ENCODE measurements around the gene ITGB3BP. TPM values are rescaled to one million over a fixed set of nuclear protein-coding genes. Genes with fewer than 3 reads are reported as not detected.
"Not testable (repeated sequence)": the region's sequence is repeated elsewhere in the genome, so short reads cannot be mapped to it uniquely, and the experiment has no call there.

ITGB3BP gene
- total RNA-seq, result 10 to 100 TPM; 58.7 to 70.3 TPM

GRCh38 chr1:63522891-63523728, at the start of gene ITGB3BP, which contains the start of gene EFCAB7:
ITGB3BP (minus strand) TSS chr1:63523225; CDS start chr1:63523133, 92 bp downstream.
EFCAB7 (plus strand) TSS chr1:63523525; CDS start chr1:63525573, 2,048 bp downstream.
- peak within 1 kb of the TSS; percentile 87 for H3K4me3 Mint-ChIP-seq
- peaks cover 1% of the 10 kb centered on the region for H3K36me3 Mint-ChIP-seq (ENCODE audit: low read depth)
- POLR2A ChIA-PET, result interaction anchor here (0.6 kb wide), 1 partner anchor 122 kb away, joined by 5 read pairs; no protein-coding TSS in a partner anchor
- no peaks in the 10 kb centered on the region for H3K27me3 Mint-ChIP-seq
- CTCF ChIA-PET, result interaction anchor here (1.0 kb wide), 1 partner anchor 147 kb away, joined by 3 read pairs; no protein-coding TSS in a partner anchor
- DNase-seq, result peak; percentile 86
- peaks cover 36% of the 10 kb centered on the region for H3K4me1 Mint-ChIP-seq
- peak within 1 kb of the TSS; percentile 95 for H3K27ac Mint-ChIP-seq
- H3K9me3 Mint-ChIP-seq, result no peaks in the 10 kb centered on the region

DNA sequence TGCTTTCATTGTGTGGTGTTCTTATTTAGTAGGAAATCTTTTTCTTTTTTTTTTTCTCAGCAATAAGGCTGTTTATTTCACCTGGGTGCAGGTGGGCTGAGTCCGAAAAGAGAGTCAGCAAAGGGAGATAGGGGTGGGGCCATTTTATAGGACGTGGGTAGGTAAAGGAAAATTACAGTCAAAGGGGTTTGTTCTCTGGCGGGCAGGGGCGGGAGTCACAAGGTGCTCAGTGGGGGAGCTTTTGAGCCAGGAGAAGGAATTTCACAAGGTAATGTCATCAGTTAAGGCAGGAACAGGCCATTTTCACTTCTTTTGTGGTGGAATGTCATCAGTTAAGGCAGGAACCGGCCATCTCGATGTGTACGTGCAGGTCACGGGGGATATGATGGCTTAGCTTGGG, 49.7 kb upstream of the ITGB3BP start:
- DNase-seq; H3K4me1 Mint-ChIP-seq; H3K4me3 Mint-ChIP-seq; CTCF ChIA-PET; H3K36me3 Mint-ChIP-seq (ENCODE audit: low read depth); H3K27ac Mint-ChIP-seq; H3K9me3 Mint-ChIP-seq; POLR2A ChIA-PET; H3K27me3 Mint-ChIP-seq: not testable (repeated sequence)

DNA sequence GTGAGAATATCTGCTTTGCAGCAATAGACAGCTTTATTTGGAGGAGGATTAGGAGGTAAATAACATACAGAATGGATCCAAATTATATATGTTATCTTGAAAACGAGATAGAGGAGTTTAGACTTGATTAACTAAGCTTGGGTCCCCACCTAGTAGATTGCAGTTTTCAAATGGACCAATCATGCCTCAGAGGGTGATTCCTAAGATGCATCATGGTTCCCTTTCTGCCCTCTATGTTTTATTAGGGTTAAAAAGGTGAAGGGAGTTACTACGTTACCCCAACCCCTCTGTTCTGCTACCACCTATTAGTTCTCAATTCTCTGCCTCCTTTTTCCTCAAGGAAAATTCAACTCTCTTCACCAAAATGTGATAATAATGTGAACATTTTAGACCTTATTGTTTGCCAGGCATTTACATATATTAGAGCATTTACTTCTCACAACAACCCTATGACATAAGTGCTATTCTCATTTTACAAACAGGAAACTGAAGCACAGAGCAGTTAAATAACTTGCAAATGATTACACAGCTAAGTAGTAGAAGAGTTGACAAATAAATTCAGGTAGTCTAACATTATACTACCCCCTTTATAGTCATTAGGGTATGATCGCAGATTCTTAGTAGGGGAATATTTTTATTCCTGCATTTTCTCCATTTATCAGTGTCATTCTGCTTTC, 46.8 kb upstream of the ITGB3BP start:
- DNase-seq, result no peak
- H3K4me3 Mint-ChIP-seq, result no peak overlapping the region
- H3K4me1 Mint-ChIP-seq, result no peaks in the 10 kb centered on the region
- H3K27me3 Mint-ChIP-seq, result no peaks in the 10 kb centered on the region
- H3K27ac Mint-ChIP-seq, result no peak overlapping the region
- CTCF ChIA-PET, result interaction anchor here (0.9 kb wide), 1 partner anchor 567 kb away, joined by 3 read pairs; no protein-coding TSS in a partner anchor
- H3K9me3 Mint-ChIP-seq, result no peaks in the 10 kb centered on the region
- POLR2A ChIA-PET, result no interaction called here
- peaks cover 4% of the 10 kb centered on the region for H3K36me3 Mint-ChIP-seq (ENCODE audit: low read depth)

GRCh38 chr1:63569068-63569467, 46.0 kb upstream of the ITGB3BP start:
- Mint-ChIP-seq H3K9me3 (no peaks in the 10 kb centered on the region), H3K27me3 (no peaks in the 10 kb centered on the region), H3K4me1 (no peaks in the 10 kb centered on the region), H3K27ac (no peak overlapping the region), H3K4me3 (no peak overlapping the region), H3K36me3 (ENCODE audit: low read depth) (peaks cover 4% of the 10 kb centered on the region)
- POLR2A ChIA-PET, result no interaction called here
- CTCF ChIA-PET, result no interaction called here
- DNase-seq, result no peak

DNA sequence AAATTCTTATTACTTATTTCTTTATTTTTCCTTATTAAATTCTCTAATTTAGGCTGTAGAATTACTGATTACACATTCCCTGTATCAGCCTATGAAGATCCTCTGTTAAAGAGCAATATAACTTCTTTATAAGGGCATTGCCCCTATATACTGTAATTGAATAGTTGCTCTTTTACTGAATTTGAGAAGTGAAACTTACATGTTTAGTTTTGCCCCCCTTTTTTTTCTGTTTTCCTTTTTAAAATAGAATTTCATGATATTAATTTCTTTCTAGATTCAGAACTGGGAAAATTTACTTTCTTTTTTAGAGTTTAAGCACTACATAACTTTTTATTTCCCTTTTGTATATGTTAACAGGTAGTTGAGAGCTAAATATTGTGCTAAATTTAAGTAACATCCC, 40.7 kb upstream of the ITGB3BP start:
- no peak for DNase-seq
- Mint-ChIP-seq H3K36me3 (ENCODE audit: low read depth) (peaks cover 8% of the 10 kb centered on the region), H3K27ac (no peak overlapping the region), H3K4me3 (no peak overlapping the region), H3K9me3 (no peaks in the 10 kb centered on the region), H3K4me1 (no peaks in the 10 kb centered on the region), H3K27me3 (no peaks in the 10 kb centered on the region)
- CTCF ChIA-PET, result no interaction called here
- POLR2A ChIA-PET, result no interaction called here

GRCh38 chr1:63559357-63559756, 36.3 kb upstream of the ITGB3BP start:
- peaks cover 3% of the 10 kb centered on the region for H3K36me3 Mint-ChIP-seq (ENCODE audit: low read depth)
- no peak overlapping the region for H3K27ac Mint-ChIP-seq
- H3K4me3 Mint-ChIP-seq, result no peak overlapping the region
- H3K9me3 Mint-ChIP-seq, result no peaks in the 10 kb centered on the region
- DNase-seq, result no peak
- POLR2A ChIA-PET, result interaction anchor here (0.6 kb wide), 1 partner anchor 31 kb away, joined by 9 read pairs; no protein-coding TSS in a partner anchor
- CTCF ChIA-PET, result no interaction called here
- peaks cover 2% of the 10 kb centered on the region for H3K4me1 Mint-ChIP-seq
- H3K27me3 Mint-ChIP-seq, result no peaks in the 10 kb centered on the region

- CTCF ChIA-PET, result interaction anchor here (0.7 to 1.2 kb wide), 3 partner anchors 27 to 189 kb away, joined by 3 to 8 read pairs (median 3); no protein-coding TSS in a partner anchor
- DNase-seq, result peak; percentile 35
- Mint-ChIP-seq H3K27me3 (no peaks in the 10 kb centered on the region), H3K4me3 (no peak overlapping the region), H3K27ac (no peak overlapping the region), H3K36me3 (ENCODE audit: low read depth) (peaks cover 2% of the 10 kb centered on the region), H3K4me1 (peaks cover 2% of the 10 kb centered on the region), H3K9me3 (no peaks in the 10 kb centered on the region)
- POLR2A ChIA-PET, result no interaction called here
Observed at GRCh38 chr1:63557365-63557987, 34.5 kb upstream of the ITGB3BP start.

GRCh38 chr1:63555480-63555879, 32.5 kb upstream of the ITGB3BP start:
- no peaks in the 10 kb centered on the region for H3K27me3 Mint-ChIP-seq
- ChIA-PET POLR2A (no interaction called here), CTCF (no interaction called here)
- no peaks in the 10 kb centered on the region for H3K9me3 Mint-ChIP-seq
- H3K4me3 Mint-ChIP-seq, result no peak overlapping the region
- H3K4me1 Mint-ChIP-seq, result peaks cover 2% of the 10 kb centered on the region
- peaks cover 2% of the 10 kb centered on the region for H3K36me3 Mint-ChIP-seq (ENCODE audit: low read depth)
- H3K27ac Mint-ChIP-seq, result no peak overlapping the region
- no peak for DNase-seq

GRCh38 chr1:63548877-63549276, 25.9 kb upstream of the ITGB3BP start:
- DNase-seq, result no peak
- peaks cover 5% of the 10 kb centered on the region for H3K36me3 Mint-ChIP-seq (ENCODE audit: low read depth)
- no peak overlapping the region for H3K27ac Mint-ChIP-seq
- H3K4me3 Mint-ChIP-seq, result no peak overlapping the region
- POLR2A ChIA-PET, result no interaction called here
- H3K27me3 Mint-ChIP-seq, result no peaks in the 10 kb centered on the region
- CTCF ChIA-PET, result interaction anchor here (0.8 kb wide), 1 partner anchor 10 kb away, joined by 3 read pairs; no protein-coding TSS in a partner anchor
- no peaks in the 10 kb centered on the region for H3K9me3 Mint-ChIP-seq
- H3K4me1 Mint-ChIP-seq, result no peaks in the 10 kb centered on the region

- DNase-seq, result no peak
- H3K27ac Mint-ChIP-seq, result no peak overlapping the region
- H3K4me1 Mint-ChIP-seq, result no peaks in the 10 kb centered on the region
- H3K27me3 Mint-ChIP-seq, result no peaks in the 10 kb centered on the region
- ChIA-PET POLR2A (no interaction called here), CTCF (interaction anchor here (0.8 kb wide), 1 partner anchor 9 kb away, joined by 3 read pairs; no protein-coding TSS in a partner anchor)
- H3K9me3 Mint-ChIP-seq, result no peaks in the 10 kb centered on the region
- H3K4me3 Mint-ChIP-seq, result no peak overlapping the region
- peaks cover 5% of the 10 kb centered on the region for H3K36me3 Mint-ChIP-seq (ENCODE audit: low read depth)
Observed at GRCh38 chr1:63548303-63548702, 25.3 kb upstream of the ITGB3BP start.

DNA sequence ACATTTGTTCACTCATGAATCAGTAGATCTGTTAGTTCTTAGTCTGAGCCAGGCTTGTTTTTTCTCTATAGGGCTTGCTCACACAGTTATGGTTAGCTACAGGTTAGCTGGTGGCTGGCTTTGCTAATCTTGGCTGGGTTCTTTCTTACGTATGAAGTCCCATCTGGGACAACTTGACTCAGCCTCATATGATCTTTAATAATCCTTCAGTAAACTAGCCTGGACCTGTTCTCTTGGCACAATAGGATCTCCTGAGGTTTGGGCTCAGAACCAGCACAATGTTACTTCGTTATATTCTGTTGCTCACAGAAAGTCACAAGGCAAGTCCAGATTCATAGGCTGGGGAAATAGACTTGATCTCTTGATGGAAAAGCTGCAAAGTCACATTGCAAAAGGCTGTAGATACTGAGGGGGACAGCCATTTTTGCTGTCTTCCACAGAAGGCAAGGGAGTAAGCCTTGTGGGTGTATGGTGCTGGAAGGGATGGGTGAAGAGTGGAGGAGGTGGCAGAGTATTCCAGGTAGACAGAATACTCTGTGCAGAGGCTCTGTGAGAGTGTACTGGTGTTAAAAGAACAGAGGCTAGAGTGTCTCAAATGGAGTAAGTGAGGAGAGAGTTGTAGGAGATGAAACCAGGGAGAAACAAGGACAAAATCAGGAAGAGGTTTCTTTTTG, 24.7 kb upstream of the ITGB3BP start:
- Mint-ChIP-seq H3K9me3 (no peaks in the 10 kb centered on the region), H3K27ac (no peak overlapping the region), H3K36me3 (ENCODE audit: low read depth) (peaks cover 5% of the 10 kb centered on the region), H3K4me3 (no peak overlapping the region), H3K27me3 (no peaks in the 10 kb centered on the region), H3K4me1 (no peaks in the 10 kb centered on the region)
- ChIA-PET POLR2A (no interaction called here), CTCF (no interaction called here)
- no peak for DNase-seq

DNA sequence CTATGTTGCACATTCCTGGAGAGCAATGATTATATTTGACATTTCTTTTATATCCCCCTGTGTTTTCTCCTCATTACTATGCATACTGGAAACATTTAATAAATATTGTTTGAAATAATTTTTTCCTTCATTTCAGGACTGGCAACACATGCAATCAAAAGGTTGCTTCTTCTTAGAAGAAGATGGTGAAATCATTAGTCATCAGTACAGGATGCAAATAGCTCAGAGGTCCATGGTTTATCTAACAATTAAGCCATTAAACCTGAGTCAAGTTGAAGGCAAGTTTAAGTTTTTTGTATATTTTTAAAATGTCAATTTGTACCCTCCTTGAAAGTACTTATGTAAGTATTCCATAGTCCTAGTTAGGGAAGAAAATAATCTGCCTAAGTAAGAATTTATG, 22.8 kb upstream of the ITGB3BP start:
- no peaks in the 10 kb centered on the region for H3K4me1 Mint-ChIP-seq
- ChIA-PET CTCF (no interaction called here), POLR2A (no interaction called here)
- H3K9me3 Mint-ChIP-seq, result no peaks in the 10 kb centered on the region
- no peak for DNase-seq
- H3K36me3 Mint-ChIP-seq (ENCODE audit: low read depth), result peaks cover 5% of the 10 kb centered on the region
- H3K27ac Mint-ChIP-seq, result no peak overlapping the region
- no peaks in the 10 kb centered on the region for H3K27me3 Mint-ChIP-seq
- no peak overlapping the region for H3K4me3 Mint-ChIP-seq
